ENCODE results near the gene DPEP2NB. TPM values are rescaled to one million over a fixed set of nuclear protein-coding genes. Genes with fewer than 3 reads are reported as not detected.
A peak's percentile ranks its signal among the peaks of the same experiment; 100 is the strongest.
"Not testable (repeated sequence)": the region's sequence is repeated elsewhere in the genome, so short reads cannot be mapped to it uniquely, and the experiment has no call there.

DPEP2NB gene
- total RNA-seq, 1 donor from 2014 or later, result not detected

GRCh38 chr16:68040506-68041288 is 25.0 kb upstream of the DPEP2NB start:
- Mint-ChIP-seq H3K4me3 (ENCODE audit: unreplicated experiment) (no peak overlapping the region), H3K4me1 (ENCODE audit: unreplicated experiment) (no peaks in the 10 kb centered on the region), H3K9me3 (ENCODE audit: unreplicated experiment) (no peaks in the 10 kb centered on the region), H3K27me3 (ENCODE audit: unreplicated experiment) (no peaks in the 10 kb centered on the region), H3K27ac (ENCODE audit: unreplicated experiment) (no peak overlapping the region), H3K36me3 (ENCODE audit: unreplicated experiment) (peaks cover 6% of the 10 kb centered on the region)
- TF ChIP-seq, protein P1, sequence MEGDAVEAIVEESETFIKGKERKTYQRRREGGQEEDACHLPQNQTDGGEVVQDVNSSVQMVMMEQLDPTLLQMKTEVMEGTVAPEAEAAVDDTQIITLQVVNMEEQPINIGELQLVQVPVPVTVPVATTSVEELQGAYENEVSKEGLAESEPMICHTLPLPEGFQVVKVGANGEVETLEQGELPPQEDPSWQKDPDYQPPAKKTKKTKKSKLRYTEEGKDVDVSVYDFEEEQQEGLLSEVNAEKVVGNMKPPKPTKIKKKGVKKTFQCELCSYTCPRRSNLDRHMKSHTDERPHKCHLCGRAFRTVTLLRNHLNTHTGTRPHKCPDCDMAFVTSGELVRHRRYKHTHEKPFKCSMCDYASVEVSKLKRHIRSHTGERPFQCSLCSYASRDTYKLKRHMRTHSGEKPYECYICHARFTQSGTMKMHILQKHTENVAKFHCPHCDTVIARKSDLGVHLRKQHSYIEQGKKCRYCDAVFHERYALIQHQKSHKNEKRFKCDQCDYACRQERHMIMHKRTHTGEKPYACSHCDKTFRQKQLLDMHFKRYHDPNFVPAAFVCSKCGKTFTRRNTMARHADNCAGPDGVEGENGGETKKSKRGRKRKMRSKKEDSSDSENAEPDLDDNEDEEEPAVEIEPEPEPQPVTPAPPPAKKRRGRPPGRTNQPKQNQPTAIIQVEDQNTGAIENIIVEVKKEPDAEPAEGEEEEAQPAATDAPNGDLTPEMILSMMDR (IDR thresholded peaks at IDR 0.05), result peak; percentile 81
- peak; percentile 91 for DNase-seq (ENCODE audit: extremely low spot score, unreplicated experiment)

DNA sequence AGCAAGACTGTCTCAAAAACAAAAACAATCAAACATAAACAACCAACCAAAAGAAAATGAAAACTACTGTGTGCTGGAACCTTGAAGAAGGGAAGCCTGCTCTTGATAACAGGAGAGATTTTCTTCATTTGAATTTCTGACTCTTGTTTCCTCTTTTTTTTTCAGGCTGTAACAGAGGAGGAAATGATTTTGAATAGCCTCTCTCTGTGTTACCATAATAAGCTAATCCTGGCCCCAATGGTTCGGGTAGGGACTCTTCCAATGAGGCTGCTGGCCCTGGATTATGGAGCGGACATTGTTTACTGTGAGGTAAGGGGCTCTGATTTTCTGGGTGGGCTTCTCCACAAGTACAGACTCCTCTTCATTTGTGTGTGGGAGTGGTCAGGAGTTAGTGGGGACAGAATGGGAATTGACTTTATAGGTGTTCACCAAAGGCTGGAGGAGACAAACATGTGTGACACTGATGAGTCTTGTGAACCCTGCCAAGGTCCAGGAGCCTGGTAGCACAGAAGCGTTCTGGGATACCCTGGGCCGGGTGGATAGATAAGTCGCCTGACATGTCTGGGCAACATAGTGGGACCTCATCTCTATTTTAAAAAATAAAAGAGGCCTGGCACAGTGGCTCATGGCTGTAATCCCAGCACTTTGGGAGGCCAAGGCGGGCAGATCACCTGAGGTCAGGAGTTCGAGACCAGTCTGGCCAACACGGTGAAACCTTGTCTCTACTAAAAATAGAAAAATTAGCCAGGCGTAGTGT is 22.3 kb upstream of the DPEP2NB start:
- Mint-ChIP-seq H3K4me3 (ENCODE audit: unreplicated experiment) (no peak overlapping the region), H3K36me3 (ENCODE audit: unreplicated experiment) (peaks cover 8% of the 10 kb centered on the region), H3K27ac (ENCODE audit: unreplicated experiment) (no peak overlapping the region), H3K4me1 (ENCODE audit: unreplicated experiment) (no peaks in the 10 kb centered on the region), H3K27me3 (ENCODE audit: unreplicated experiment) (no peaks in the 10 kb centered on the region), H3K9me3 (ENCODE audit: unreplicated experiment) (no peaks in the 10 kb centered on the region)
- DNase-seq (ENCODE audit: extremely low spot score, unreplicated experiment), result no peak
- TF ChIP-seq, protein P1 (IDR thresholded peaks at IDR 0.05), result no peak

DNA sequence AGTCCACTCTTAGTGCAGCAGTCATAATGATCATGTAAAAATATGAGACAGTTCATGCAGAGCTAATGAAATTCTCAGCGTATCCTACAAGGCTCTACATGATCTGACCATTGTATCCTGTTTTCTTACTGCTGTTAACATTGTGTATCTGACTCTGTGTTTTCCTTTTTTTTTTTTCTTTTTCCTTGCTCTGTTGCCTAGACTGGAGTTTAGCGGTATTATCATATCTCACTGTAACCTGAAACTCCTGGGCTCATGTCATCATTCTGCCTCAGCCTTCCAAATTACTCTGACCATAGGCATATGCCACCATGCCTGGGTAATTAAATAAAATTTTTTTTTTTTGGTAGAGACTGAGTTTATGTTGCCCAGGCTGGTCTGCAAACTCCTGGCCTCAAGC is 19.5 kb upstream of the DPEP2NB start:
- TF ChIP-seq, protein P1 (IDR thresholded peaks at IDR 0.05), result no peak
- Mint-ChIP-seq H3K4me1 (ENCODE audit: unreplicated experiment) (no peaks in the 10 kb centered on the region), H3K36me3 (ENCODE audit: unreplicated experiment) (peaks cover 10% of the 10 kb centered on the region), H3K4me3 (ENCODE audit: unreplicated experiment) (no peak overlapping the region), H3K27ac (ENCODE audit: unreplicated experiment) (peak overlapping the region; percentile 5), H3K27me3 (ENCODE audit: unreplicated experiment) (no peaks in the 10 kb centered on the region), H3K9me3 (ENCODE audit: unreplicated experiment) (no peaks in the 10 kb centered on the region)
- no peak for DNase-seq (ENCODE audit: extremely low spot score, unreplicated experiment)

- H3K27me3 Mint-ChIP-seq (ENCODE audit: unreplicated experiment), result no peaks in the 10 kb centered on the region
- H3K4me1 Mint-ChIP-seq (ENCODE audit: unreplicated experiment), result no peaks in the 10 kb centered on the region
- no peak for DNase-seq (ENCODE audit: extremely low spot score, unreplicated experiment)
- TF ChIP-seq, protein P1 (IDR thresholded peaks at IDR 0.05), result no peak
- no peaks in the 10 kb centered on the region for H3K9me3 Mint-ChIP-seq (ENCODE audit: unreplicated experiment)
- peaks cover 4% of the 10 kb centered on the region for H3K36me3 Mint-ChIP-seq (ENCODE audit: unreplicated experiment)
- no peak overlapping the region for H3K27ac Mint-ChIP-seq (ENCODE audit: unreplicated experiment)
- H3K4me3 Mint-ChIP-seq (ENCODE audit: unreplicated experiment), result no peak overlapping the region
Observed at GRCh38 chr16:68033101-68033500, 17.4 kb upstream of the DPEP2NB start.

GRCh38 chr16:68031951-68032350 is 16.2 kb upstream of the DPEP2NB start:
- Mint-ChIP-seq H3K36me3 (ENCODE audit: unreplicated experiment) (peaks cover 11% of the 10 kb centered on the region), H3K9me3 (ENCODE audit: unreplicated experiment) (no peaks in the 10 kb centered on the region), H3K27me3 (ENCODE audit: unreplicated experiment) (no peaks in the 10 kb centered on the region), H3K27ac (ENCODE audit: unreplicated experiment) (no peak overlapping the region), H3K4me3 (ENCODE audit: unreplicated experiment) (no peak overlapping the region), H3K4me1 (ENCODE audit: unreplicated experiment) (no peaks in the 10 kb centered on the region)
- DNase-seq (ENCODE audit: extremely low spot score, unreplicated experiment), result no peak
- TF ChIP-seq, protein P1 (IDR thresholded peaks at IDR 0.05), result no peak

DNA sequence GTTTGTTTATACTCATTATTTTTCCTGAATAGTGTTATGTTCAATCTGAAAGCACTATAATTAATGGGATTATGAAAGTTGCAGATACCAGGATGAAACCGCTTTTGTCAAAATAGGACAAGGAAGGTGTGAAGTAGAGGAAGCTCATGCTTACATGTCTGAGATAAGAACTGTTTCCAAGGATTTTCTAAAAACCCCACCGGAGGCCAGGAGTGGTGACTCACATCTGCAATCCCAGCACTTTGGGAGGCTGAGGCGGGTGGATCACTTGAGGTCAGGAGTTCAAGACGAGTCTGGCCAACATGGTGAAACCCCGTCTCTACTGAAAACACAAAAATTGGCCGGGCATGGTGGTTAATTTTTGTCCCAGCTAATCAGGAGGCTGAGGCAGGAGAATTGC is 14.4 kb upstream of the DPEP2NB start:
- H3K9me3 Mint-ChIP-seq (ENCODE audit: unreplicated experiment); H3K36me3 Mint-ChIP-seq (ENCODE audit: unreplicated experiment); DNase-seq (ENCODE audit: extremely low spot score, unreplicated experiment); H3K27ac Mint-ChIP-seq (ENCODE audit: unreplicated experiment); H3K27me3 Mint-ChIP-seq (ENCODE audit: unreplicated experiment); H3K4me3 Mint-ChIP-seq (ENCODE audit: unreplicated experiment); H3K4me1 Mint-ChIP-seq (ENCODE audit: unreplicated experiment): not testable (repeated sequence)
